Measurements from ENCODE around the gene NAP1L4.

DNA sequence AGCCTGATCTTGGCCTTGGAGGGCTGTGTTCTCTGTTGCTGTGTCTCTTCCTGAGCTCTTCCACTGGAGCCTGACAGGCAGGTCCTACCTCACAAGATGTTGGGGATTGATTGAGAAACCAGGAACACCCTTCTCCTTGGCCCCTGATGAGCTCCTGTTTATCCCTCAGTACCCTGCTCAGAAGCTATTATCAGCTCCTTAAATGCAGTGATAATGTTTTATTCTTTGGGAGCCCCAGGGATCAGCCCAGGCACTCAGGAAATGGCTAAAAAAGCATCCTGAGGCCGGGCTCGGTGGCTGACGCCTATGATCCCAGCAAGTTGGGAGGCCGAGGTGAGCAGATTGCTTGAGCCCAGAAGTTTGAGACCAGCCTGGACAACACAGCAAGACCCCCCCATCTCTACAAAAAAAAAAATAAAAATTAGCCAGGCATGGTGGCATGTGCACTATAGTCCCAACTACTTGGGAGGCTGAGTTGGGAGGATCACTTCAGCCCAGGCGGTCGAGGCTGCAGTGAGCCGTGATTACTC is 58.0 kb downstream of the NAP1L4 start:
- TF ChIP-seq GATA2 (IDR thresholded peaks at IDR 0.05; ENCODE audit: low read depth, low read length): no peak
- TF ChIP-seq GATA3 (IDR thresholded peaks at IDR 0.05; ENCODE audit: low read depth, low read length): no peak
